CD1c-positive myeloid dendritic cell (primary cell): ENCODE results near the gene XG.
"Not testable (repeated sequence)": the region's sequence is repeated elsewhere in the genome, so short reads cannot be mapped to it uniquely, and the experiment has no call there.

Experiments used
- DNase-seq: peaks from one replicate; pipeline ENCODE4 v3.0.0-alpha.2; 2016; ENCODE audit errors: extremely low spot score

XG gene

GRCh38 chrX:2751874-2752300 lies at the start of gene XG:
Gene XG (plus strand): TSS chrX:2752040. CDS start chrX:2752275, 235 bp downstream.
- DNase-seq: not testable (repeated sequence)

DNA sequence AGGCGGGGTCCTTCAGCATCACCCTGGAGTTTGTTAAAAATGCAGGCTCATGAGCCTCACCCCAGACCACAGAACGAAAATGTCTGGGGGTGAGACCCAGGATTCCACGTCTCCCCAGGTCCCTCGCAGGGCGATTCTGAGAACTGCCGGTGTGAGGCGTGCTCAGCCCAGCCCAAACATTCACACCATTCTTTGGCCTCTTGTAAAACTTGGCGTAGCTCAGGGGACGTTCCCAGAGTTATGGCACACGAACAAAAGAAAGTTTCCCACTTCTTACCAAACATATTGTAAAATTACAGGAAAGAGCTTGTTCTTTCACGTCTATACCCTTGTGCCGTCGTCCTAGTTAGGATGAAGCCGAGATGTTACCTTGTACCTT lies 47.9 kb upstream of the XG start:
- no peak for DNase-seq

- DNase-seq: peak; percentile 27
Measured at GRCh38 chrX:2705046-2705832, 46.6 kb upstream of the XG start.

GRCh38 chrX:2707334-2707760 lies 44.5 kb upstream of the XG start:
- DNase-seq: peak; percentile 91

DNA sequence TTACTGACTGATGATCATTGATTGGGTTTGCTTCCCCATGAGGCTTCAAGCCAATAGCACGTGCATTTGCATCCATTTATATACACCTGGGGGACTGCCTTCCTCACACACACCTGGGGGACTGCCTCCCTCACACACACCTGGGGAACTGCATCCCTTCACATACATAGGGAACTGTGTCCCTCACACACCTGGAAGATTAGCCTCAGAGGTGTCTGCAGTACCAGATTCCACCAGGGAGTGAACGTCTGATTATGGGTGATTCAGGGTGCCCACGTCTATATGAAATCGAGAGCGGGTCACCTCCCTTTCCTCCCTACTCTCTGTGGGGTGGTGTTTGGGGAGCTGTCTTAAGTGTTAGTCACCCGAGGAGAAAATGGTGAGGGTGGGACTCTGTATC lies 43.8 kb upstream of the XG start:
- peak; percentile 36 for DNase-seq

DNA sequence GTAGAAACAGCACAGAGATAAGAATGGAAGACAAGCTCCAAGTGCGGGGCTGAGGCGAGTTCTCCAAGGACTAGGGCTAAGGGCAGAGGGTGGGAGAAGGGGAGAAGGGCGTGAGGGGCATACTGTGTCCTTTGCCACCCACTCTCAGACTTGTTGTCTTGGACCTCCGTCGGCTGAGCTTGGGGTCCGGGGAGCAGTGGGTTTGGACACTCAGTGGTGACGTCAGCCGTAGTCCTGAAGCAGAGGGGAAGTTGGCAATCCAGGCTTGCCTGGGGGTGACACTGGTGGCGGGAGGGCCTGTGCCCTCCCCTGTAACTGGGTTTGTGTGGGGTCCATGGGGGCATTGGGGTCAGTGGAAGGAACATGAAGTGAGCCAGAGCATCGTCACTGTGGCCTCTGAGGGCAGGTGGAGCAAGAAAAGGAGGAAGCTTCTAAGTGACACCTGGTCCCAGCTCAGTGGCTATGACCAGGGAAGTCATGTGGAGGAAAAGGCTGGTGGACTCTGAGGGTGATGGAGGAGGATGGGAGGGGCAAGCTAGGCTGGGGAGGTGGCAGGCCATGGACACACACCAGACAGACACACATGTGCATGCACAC lies 43.1 kb upstream of the XG start:
- peak; percentile 76 for DNase-seq

DNA sequence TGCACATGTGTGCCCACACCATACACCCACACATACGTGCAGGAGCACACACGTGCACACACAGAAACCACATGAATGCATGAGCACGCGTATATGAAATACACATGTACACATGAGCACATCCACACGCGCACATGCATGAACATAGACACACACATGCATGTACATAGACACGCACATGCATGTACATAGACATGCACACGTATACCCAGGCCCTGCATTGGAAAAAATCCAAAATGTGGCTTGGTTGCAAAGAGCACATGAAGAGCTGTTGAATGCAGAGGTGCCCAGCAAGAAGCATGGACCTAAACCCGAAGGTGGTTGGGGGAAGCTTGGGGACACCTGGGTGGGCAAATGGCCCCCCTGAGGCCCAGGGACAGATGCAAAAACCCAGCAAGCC lies 42.3 kb upstream of the XG start:
- DNase-seq: no peak

- DNase-seq: peak; percentile 88
Measured at GRCh38 chrX:2710041-2710840, 41.6 kb upstream of the XG start.

- DNase-seq: no peak
Measured at GRCh38 chrX:2711441-2711840, 40.4 kb upstream of the XG start.

DNA sequence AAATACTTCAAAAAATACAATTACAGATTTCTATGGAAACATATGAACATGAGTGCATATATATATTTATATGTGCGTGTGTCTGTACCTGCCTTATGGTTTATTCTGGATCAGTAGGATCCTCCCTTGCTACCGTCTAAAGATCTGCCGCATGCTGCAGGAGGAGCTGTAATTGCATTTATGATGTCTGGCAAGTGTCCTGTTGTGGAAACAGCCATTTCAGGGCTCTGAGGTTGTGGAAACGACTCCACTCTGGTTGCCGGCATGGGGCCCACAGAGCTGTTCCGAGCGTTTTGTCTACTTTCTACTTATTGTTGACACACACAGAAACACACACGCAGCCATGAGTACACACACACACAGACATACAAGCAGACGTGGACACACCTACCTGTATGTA lies 39.4 kb upstream of the XG start:
- no peak for DNase-seq

DNA sequence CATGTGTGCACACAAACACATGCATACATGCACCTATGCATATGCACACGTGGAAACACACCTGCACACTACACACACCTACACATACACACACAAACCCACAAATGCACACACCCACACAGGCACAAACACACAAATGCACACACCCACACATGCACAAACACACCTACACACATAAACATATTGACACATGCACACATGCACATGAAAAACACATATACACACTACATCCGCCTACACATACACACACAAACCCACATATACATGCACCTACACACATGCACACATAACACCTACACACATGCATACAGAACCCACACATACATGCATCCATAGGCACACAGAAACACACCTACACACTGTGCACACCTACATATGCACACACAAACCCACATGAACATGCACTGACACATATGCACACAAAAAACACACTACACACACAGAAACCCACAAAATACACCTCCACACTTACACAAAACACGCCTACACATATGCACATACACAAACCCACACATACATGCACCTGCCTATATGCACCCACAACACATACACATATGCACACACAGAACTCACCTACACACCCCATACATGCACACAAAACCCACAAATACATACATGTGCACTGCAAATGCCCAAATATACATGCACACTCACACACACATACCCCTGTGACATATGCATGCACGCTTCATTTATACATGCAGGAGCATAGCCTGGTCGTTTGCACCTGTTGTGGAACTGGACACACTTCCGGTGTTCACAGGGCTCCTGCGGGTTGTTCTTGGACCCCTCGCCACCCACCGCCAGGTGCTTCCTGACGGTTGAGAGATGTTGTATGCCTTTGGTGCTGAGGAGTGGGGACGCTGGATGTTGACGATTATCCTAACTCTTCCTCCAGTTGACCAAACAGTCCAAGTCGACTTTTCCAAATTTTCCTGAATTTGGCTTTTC lies 38.7 kb upstream of the XG start:
- DNase-seq: no peak

GRCh38 chrX:2714551-2714950 lies 37.3 kb upstream of the XG start:
- DNase-seq: no peak

GRCh38 chrX:2715066-2715600 lies 36.7 kb upstream of the XG start:
- DNase-seq: no peak

- no peak for DNase-seq
Measured at GRCh38 chrX:2717312-2717711, 34.5 kb upstream of the XG start.

- no peak for DNase-seq
Measured at GRCh38 chrX:2718821-2719220, 33.0 kb upstream of the XG start.

GRCh38 chrX:2719774-2720447 lies 31.9 kb upstream of the XG start:
- DNase-seq: no peak

DNA sequence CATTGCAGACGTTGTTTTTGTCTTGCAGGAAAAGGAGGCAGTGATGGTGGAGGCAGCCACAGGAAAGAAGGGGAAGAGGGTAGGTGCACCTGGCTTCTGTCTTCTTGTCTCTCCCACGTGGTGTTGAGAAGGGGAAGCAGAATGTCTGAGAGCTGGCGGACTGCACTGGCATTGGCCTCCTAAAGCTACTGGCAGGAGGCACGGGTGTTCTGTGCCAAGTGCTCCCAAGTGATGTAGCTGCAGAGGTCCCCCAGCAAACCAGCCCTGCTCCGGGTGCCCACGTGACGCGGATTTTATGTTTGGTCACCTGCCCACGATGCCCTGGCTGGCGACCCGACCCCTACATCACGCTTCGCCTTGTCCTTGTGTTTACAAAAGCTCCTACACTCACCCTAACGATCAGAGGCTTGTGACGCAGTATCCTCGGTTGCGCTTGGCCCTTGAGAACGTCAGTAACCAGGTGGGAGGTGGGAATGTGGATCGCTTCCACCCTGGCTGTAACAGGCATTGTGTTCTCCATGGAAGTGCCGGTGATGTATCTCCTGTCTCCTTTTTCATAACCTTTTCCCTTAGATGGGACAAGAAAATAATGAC lies 28.5 kb upstream of the XG start:
- DNase-seq: no peak

- not testable (repeated sequence) for DNase-seq
Measured at GRCh38 chrX:2727264-2727663, 24.6 kb upstream of the XG start.

- DNase-seq: no peak
Measured at GRCh38 chrX:2732076-2732475, 19.8 kb upstream of the XG start.

GRCh38 chrX:2732649-2733048 lies 19.2 kb upstream of the XG start:
- DNase-seq: no peak
